SH-SY5Y (cell line): ENCODE results near the gene CFAP300.

Experiments
- GATA2 ChIP-seq: IDR thresholded peaks from 2 replicates; pipeline ENCODE4 v1.6.1; 2011; ENCODE audit warnings: mild to moderate bottlenecking, low read depth, low read length
- GATA3 ChIP-seq: IDR thresholded peaks from 2 replicates; pipeline ENCODE4 v1.6.1; 2011; ENCODE audit warnings: low read depth, mild to moderate bottlenecking, low read length, moderate library complexity

The CFAP300 gene

DNA sequence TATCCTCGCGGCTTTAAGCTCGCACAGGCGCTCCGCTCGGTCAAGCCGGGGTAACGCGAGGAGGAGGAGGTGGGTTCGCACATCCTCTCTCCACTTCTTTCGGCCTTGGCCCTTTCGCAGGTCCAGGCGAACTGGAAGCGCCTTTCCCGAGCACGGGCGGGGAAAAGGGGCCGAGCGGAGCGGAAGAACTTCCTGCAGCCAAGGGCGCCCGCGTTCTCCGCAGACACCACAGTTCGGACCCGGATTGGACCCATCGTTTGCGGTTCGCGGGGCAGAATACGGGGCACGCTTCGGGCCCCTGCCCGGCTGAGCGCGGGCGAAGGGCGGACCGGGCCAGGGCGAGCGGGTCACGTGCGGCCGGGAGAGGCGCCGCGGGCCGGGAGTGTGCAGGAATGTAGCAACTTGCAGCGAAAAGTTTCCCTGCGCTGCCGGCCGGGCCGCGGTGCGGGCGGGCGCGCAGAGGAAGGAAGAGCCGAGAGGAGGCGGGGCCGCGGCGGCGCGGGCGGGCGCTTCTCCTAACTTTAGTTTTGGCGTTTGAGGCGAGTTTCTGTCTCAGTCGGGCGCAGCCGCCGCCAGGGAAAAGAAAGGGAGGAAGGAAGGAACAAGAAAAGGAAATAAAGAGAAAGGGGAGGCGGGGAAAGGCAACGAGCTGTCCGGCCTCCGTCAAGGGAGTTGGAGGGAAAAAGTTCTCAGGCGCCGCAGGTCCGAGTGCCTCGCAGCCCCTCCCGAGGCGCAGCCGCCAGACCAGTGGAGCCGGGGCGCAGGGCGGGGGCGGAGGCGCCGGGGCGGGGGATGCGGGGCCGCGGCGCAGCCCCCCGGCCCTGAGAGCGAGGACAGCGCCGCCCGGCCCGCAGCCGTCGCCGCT, 62.9 kb downstream of the CFAP300 start, which contains the start of gene YAP1:
YAP1 (plus strand) TSS at position 552 of the 865 bp plus-strand sequence. CDS start 402 bp downstream, outside the sequence.
- no peak for TF ChIP-seq GATA2
- no peak for TF ChIP-seq GATA3

DNA sequence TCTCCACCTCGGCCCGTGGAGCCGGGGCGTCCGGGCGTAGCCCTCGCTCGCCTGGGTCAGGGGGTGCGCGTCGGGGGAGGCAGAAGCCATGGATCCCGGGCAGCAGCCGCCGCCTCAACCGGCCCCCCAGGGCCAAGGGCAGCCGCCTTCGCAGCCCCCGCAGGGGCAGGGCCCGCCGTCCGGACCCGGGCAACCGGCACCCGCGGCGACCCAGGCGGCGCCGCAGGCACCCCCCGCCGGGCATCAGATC, 63.4 kb downstream of the CFAP300 start:
- TF ChIP-seq GATA2 (no peak), GATA3 (no peak)

DNA sequence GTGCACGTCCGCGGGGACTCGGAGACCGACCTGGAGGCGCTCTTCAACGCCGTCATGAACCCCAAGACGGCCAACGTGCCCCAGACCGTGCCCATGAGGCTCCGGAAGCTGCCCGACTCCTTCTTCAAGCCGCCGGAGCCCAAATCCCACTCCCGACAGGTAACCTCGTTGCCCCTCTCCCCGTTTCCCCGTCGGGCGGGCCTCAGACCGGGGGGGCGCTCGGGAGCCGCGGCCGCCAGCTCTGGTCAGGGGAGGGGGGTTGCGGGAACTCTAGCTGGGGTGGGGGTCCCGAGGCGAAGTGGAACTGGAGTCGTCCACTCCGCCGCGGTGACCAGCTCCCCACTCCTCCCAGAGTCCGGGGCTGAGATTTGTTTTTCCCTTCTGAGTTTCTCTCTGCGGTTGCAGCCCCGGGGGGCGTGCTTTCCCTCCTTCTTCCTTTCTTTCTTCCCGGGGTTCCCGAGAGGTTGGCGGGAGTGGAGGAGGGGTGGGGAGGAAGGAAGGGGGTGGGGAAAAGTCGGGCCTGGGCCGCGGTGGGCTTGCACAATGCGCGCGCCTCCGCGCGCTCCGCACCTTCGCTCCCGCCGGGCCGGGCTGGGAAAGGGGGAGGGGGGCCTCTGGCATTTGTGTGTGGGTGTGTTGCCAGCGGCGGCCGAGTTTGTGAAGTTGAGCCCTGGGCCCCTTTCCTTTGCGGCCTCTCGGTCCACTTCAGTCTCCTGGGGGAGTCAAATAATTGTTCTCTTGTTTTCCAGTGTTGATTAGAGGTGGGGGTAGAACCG, 64.0 kb downstream of the CFAP300 start:
- TF ChIP-seq GATA2 (no peak), GATA3 (no peak)

DNA sequence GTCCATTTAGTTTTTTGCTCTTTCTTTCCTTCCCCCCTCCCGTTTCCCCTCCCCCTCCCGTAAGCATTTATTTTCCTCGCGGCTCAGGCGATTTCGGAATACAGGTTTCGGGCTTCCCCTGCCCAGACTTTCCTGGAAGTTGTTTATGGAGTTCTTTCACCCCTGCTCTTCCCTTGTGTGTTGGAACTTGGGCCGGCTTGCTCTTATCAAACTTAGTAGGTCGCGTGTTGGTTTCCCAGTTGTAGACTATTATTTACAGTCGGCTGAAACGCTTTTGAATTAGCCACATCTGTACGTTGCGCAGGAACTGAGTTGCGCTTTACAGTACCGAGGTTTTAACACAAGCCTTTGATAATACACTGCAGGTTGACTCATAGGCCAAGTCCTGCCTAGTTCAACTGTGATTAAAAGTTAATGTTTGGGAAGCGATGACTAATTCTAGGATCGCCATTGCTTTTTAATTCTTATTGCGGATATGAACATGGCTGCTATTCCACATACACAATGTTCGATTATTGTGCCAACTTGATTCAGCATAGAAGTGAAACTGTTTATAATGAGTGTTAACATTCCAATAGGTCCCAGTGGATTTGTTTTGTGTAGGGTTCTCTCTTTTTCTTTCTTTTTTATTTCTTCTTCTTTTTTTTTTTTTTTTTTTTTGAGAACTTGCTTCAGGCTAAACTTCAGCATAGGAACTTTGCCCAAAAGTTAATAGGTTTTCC, 64.7 kb downstream of the CFAP300 start:
- TF ChIP-seq GATA3 (no peak), GATA2 (no peak)

DNA sequence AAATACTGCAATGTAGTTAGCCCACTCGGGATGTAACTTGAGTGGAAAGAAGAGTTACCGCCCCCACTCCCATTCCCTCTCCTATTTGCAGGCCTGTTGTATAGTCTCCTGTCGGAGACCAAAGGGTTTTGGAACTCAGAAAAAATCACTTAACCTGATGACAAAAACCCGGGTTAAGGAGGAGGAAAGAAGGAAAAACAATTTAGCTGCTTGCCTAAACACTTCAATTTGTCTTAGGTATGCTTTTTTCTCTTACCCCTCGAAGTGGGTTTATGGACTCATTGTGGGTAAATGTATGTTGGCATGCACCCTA, 65.2 kb downstream of the CFAP300 start:
- no peak for TF ChIP-seq GATA2
- no peak for TF ChIP-seq GATA3

DNA sequence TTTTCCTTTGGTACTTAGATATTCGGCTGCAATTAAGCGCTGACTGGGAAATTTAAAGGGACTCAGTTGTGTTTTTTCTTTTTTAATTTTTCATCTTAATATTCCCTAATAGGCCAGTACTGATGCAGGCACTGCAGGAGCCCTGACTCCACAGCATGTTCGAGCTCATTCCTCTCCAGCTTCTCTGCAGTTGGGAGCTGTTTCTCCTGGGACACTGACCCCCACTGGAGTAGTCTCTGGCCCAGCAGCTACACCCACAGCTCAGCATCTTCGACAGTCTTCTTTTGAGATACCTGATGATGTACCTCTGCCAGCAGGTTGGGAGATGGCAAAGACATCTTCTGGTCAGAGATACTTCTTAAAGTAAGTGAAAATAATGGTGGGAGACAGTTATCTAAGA, 66.8 kb downstream of the CFAP300 start:
- no peak for TF ChIP-seq GATA2
- TF ChIP-seq GATA3, result no peak

DNA sequence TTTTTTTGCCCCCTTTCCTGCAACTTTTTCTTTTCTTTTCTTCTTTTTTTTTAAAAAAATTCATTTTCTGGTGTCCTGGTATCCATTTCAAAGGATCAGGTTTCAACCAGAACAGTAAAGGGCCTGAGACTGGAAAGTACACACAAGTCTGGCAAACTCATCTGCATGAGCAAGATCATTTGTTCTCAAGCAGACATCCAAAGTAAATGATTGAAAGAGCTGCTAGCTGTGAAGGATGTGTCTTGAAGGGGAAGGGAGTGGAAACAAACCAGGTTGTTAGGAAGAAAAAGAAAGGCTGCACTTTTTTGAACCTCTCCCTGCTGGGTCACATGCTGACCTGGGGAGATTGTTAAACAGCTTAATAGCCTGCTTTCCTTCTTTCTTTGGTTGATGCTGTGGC, 68.3 kb downstream of the CFAP300 start:
- TF ChIP-seq GATA3 (no peak), GATA2 (no peak)

DNA sequence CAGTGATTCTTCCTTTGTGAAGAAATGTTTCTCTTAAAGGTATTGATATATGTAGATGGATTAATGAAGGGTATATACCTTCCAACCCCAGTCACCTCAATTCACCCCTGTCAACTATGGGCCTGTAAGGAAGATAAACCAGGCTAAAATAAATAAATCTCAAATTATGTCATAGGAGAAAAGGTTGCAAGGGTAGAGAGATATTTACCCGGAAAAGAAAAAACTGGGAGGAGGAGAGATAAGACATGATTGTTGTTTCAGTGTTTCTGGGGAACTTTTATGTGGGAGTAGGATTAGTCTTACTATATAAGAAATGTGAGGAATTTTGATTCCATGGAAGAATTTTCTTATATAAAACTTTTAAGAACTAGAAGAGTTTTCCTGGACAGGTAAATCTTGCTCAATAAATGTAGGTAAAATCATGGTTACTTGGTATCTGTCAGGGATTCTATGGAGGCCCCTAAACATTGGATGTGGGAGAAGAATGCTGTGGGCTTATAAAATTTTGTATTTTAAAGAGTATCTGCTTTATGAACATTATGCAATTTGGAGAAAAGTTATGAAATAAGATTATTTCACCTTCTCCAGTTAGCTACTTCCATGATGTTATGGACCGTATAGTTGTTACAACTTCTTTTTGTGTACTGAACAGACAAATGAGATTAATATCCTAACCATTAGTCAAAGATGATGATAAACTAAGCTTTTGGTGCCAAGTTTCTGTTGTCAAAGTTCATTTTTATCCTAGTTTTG, 69.4 kb downstream of the CFAP300 start:
- no peak for TF ChIP-seq GATA3
- no peak for TF ChIP-seq GATA2

DNA sequence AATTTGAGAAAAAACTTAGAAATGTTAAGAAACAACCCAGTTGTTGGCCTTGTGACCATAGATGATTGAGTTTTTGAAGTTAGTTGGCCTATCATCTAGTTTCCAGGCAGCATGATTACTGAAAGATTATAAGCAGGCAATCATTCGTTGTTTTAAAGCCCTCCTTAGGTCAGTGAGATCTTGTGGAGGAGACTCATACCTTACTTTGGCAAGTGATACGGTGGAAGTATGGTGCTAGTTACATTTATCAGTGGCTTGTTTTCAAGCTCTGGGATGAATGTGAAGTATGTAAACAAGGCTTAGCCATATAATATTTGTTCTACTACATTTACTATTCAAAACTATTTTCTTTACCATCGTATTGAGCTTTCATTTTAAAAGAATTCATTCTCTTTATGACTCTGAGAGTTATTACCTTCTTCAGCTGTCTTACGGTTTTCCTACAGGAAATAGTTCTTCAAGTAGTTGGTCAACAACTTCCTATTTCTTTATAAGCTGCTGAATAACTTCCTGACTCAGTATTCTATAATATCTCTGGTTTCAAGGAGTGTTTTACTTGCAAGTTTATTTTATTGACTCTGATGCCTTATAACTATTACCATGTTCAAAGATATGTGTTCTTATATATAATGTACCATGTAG, 70.4 kb downstream of the CFAP300 start:
- TF ChIP-seq GATA3 (no peak), GATA2 (no peak)

DNA sequence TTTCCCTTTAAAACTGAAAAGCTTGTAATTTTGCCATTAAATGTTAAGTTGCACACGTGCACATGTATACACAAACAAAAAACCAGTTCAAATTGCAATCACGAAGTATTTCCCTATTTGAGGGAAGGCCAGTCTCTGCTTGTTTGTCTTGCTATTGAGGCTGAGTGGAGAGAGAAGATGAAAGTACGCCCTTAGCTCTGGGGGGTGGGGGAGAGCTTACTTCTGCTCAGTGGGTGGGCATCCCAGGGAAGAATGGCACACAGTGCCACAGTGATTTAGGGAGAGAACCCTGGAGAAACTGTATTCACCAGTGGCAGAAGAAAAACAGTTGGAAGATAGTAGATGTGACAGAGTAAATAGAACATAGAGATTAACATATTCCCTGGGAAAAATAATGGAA, 71.7 kb downstream of the CFAP300 start:
- TF ChIP-seq GATA3 (no peak), GATA2 (no peak)

DNA sequence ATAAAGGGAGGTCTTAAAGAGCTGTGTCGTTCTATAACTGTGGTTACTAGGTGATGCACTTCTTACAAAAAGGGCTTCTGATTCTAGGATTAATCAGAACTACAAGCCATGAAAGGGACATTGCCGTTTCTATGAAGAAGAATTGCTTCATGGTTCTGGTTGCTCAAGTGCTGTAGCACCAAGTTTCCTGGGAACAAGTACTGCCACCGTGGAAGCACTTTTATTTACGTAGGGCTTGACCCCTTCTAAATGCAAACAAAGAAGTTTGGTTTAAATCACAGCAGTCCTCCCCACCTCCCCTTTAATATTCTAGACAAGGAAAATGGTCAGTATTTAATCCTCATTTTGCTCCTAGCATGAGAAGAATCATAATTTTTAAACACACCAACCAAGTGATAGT, 72.8 kb downstream of the CFAP300 start:
- TF ChIP-seq GATA2, result no peak
- no peak for TF ChIP-seq GATA3

DNA sequence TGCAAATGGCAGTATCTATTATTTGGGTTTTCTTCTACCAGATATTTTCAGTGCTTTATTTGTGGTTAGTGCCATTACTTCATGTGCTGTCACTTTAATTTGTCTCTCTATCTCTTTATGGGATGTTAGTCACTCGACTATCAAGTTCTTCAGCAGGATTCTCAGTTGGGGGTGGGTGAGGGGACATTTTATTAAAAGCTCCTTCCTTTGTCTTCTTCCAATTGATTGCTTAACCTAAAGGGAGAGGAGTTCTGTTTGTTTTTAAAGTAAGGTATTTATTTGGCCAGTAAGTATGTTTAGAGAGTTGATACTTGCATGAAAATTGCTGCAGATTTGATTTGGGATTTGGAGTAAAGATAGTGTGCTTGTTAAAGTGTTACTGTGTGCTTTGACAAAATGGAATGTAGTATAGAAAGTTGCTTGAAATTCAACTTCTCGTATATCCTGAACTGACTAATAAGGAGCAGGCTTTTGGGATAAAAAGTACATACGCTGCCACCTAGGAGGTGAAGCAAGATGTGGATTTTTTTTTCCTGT, 73.3 kb downstream of the CFAP300 start:
- no peak for TF ChIP-seq GATA2
- TF ChIP-seq GATA3, result no peak

DNA sequence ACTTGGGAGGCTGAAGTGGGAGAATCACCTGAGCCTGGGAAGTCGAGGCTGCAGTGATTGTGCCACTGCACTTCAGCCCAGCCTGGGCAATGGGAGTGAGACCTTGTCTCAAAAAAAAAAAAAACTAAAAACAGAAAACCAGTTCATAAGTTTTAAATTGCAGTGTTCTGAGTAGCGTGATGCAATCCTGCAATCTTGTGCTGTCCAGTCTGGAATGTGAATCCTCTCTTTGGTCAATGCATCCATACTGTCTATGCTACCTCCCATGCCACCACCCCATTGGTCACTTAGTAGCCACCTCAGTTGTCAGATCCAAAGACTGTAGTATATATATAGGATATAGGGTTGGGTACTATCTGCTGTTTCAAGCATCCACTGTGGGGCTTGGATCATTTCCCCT, 74.1 kb downstream of the CFAP300 start:
- TF ChIP-seq GATA2, result no peak
- no peak for TF ChIP-seq GATA3
